Tibial nerve (tissue), 4 donors: ENCODE measurements around the gene VAMP3. TPM values are rescaled to one million over a fixed set of nuclear protein-coding genes. Genes with fewer than 3 reads are reported as not detected.

ENCODE experiments used
- DNase-seq, 2 donors: peaks; one replicate each; pipeline ENCODE4 v3.0.0-alpha.2; 2019; ENCODE audit warnings: low spot score in 2 of 2
- H3K27ac ChIP-seq, 4 donors: fragments of 200-600 bp; sonication (generic) in 3 of 4; one replicate each; pipeline ENCODE4 v1.5.1; 2017 to 2019; ENCODE audit warnings: mild to moderate bottlenecking in 1 of 4
- H3K27me3 ChIP-seq, 2 donors: fragments of 200-600 bp; sonication (generic) in 1 of 2; one replicate each; pipeline versions ENCODE4 v1.5.1 to v1.6.0; 2017 to 2019
- H3K36me3 ChIP-seq, 3 donors: fragments of 200-600 bp; sonication (generic); one replicate each; pipeline ENCODE4 v1.5.1; 2018 to 2019
- H3K4me1 ChIP-seq, 4 donors: fragments of 200-600 bp; sonication (generic) in 3 of 4; one replicate each; pipeline ENCODE4 v1.5.1; 2017 to 2019
- H3K4me3 ChIP-seq, 4 donors: fragments of 200-600 bp; sonication (generic) in 3 of 4; one replicate each; pipeline ENCODE4 v1.5.1; 2017 to 2019; ENCODE audit warnings: mild to moderate bottlenecking in 1 of 4, moderate library complexity in 1 of 4
- H3K9me3 ChIP-seq, 4 donors: fragments of 200-600 bp; sonication (generic) in 3 of 4; one replicate each; pipeline ENCODE4 v1.5.1; 2017 to 2019
- CTCF ChIP-seq, 5 experiments: fragments of 200-600 bp in 3 of 5; fragments of 450-650 bp in 2 of 5; sonication (generic) in 3 of 5; IDR thresholded peaks; one replicate each; pipeline ENCODE4 v1.5.1; 2016 to 2019; ENCODE audit warnings: antibody characterized with exemption in 5 of 5, mild to moderate bottlenecking in 3 of 5, moderate library complexity in 2 of 5
- EP300 ChIP-seq, 2 donors: sonication (generic); formaldehyde crosslinking; IDR thresholded peaks; one replicate each; pipeline ENCODE4 v1.6.1; 2017; ENCODE audit warnings: antibody characterized with exemption in 2 of 2, mild to moderate bottlenecking in 1 of 2
- POLR2A ChIP-seq, 2 donors: fragments of 450-650 bp; IDR thresholded peaks; one replicate each; pipeline ENCODE4 v1.6.1; 2017; ENCODE audit warnings: antibody characterized with exemption in 2 of 2, mild to moderate bottlenecking in 2 of 2, moderate library complexity in 2 of 2
- WGBS, 2 donors: methylation state at CpG; one replicate each; pipeline ENCODE4 v1.1.5; 2018; 5-methylcytosine and 5-hydroxymethylcytosine counted together
- total RNA-seq, 4 donors: library from RNA; depleted of rRNA; stranded (reverse); fragments of >200 nt; gene quantifications; one replicate each; pipeline ENCODE4 v1.1.0, GENCODE V29; 2016

Gene VAMP3
- total RNA-seq, 4 donors from 2014 or later = 86.1 to 147 (median 107) TPM

GRCh38 chr1:7808253-7808844 lies 37.3 kb downstream of the VAMP3 start:
- Histone ChIP-seq H3K4me1 (no peaks in the 10 kb centered on the region), H3K36me3 (peaks cover 0 to 83% (median 23%) of the 10 kb centered on the region in 3 donors), H3K27ac (peak overlapping the region in 2 of 4 donors; percentile 28 to 35), H3K9me3 (peaks cover 0 to 3% (median under 1%) of the 10 kb centered on the region in 4 donors), H3K27me3 (no peaks in the 10 kb centered on the region), H3K4me3 (no peak overlapping the region)
- TF ChIP-seq CTCF (IDR thresholded peaks at IDR 0.05) (peak in 4 of 5 experiments; percentile 28 to 44 (median 40)), EP300 (IDR thresholded peaks at IDR 0.05) (no peak), POLR2A (IDR thresholded peaks at IDR 0.05) (no peak)
- DNase-seq = no peak
- WGBS, 2 donors = 26% methylated on average over 1 of the region's 1 CpG

- no peaks in the 10 kb centered on the region for H3K4me1 ChIP-seq
- WGBS, 2 donors = 96 to 98% methylated on average over 13 of the region's 13 CpGs
- H3K9me3 ChIP-seq = peaks cover 0 to 11% (median 4%) of the 10 kb centered on the region in 4 donors
- no peak for DNase-seq
- no peak overlapping the region for H3K27ac ChIP-seq
- H3K4me3 ChIP-seq = no peak overlapping the region
- no peaks in the 10 kb centered on the region for H3K27me3 ChIP-seq
- peaks cover 0 to 84% (median 32%) of the 10 kb centered on the region in 3 donors for H3K36me3 ChIP-seq
- TF ChIP-seq POLR2A (IDR thresholded peaks at IDR 0.05) = no peak
- TF ChIP-seq CTCF (IDR thresholded peaks at IDR 0.05) = no peak
- no peak for TF ChIP-seq EP300 (IDR thresholded peaks at IDR 0.05)
Observed at GRCh38 chr1:7809742-7810141, 38.6 kb downstream of the VAMP3 start.

- H3K36me3 ChIP-seq = peaks cover 0 to 82% (median 32%) of the 10 kb centered on the region in 3 donors
- H3K4me3 ChIP-seq = no peak overlapping the region
- no peak for DNase-seq
- H3K27me3 ChIP-seq = no peaks in the 10 kb centered on the region
- no peaks in the 10 kb centered on the region for H3K4me1 ChIP-seq
- peaks cover 0 to 11% (median 4%) of the 10 kb centered on the region in 4 donors for H3K9me3 ChIP-seq
- TF ChIP-seq EP300 (IDR thresholded peaks at IDR 0.05) (no peak), POLR2A (IDR thresholded peaks at IDR 0.05) (no peak), CTCF (IDR thresholded peaks at IDR 0.05) (no peak)
- WGBS, 2 donors = 60 to 63% methylated on average over 7 of the region's 7 CpGs
- no peak overlapping the region for H3K27ac ChIP-seq
Observed at GRCh38 chr1:7810395-7810794, 39.3 kb downstream of the VAMP3 start.

GRCh38 chr1:7811476-7811875 lies 40.4 kb downstream of the VAMP3 start:
- H3K36me3 ChIP-seq = peaks cover 0 to 74% (median 32%) of the 10 kb centered on the region in 3 donors

More at GRCh38 chr1:7811476-7811875, 40.4 kb downstream of the VAMP3 start:
- DNase-seq = no peak
- Histone ChIP-seq H3K27ac (no peak overlapping the region), H3K9me3 (peaks cover 0 to 11% (median 4%) of the 10 kb centered on the region in 4 donors), H3K4me1 (no peaks in the 10 kb centered on the region), H3K27me3 (no peaks in the 10 kb centered on the region), H3K4me3 (no peak overlapping the region)
- TF ChIP-seq POLR2A (IDR thresholded peaks at IDR 0.05) = no peak
- no peak for TF ChIP-seq EP300 (IDR thresholded peaks at IDR 0.05)
- no peak for TF ChIP-seq CTCF (IDR thresholded peaks at IDR 0.05)
- WGBS, 2 donors = 85 to 90% methylated on average over 6 of the region's 6 CpGs
